ENCODE data around the gene MAF. TPM values are rescaled to one million over a fixed set of nuclear protein-coding genes. Genes with fewer than 3 reads are reported as not detected.

Gene MAF
- total and polyA plus RNA-seq, 2 donors (not counting 1 experiment from before 2014, with no cell fraction given), result 6.6 to 27.7 TPM

- no peak for DNase-seq (ENCODE audit: low read depth in 2 of 2)
- Histone ChIP-seq H3K27me3 (ENCODE audit: control insufficient read depth, insufficient read depth, low read length) (no peaks in the 10 kb centered on the region), H3K4me1 (ENCODE audit: control insufficient read depth, extremely low read depth, insufficient read depth, low read length) (no peaks in the 10 kb centered on the region), H3K27ac (ENCODE audit: insufficient read depth, low read length) (no peak overlapping the region), H2AFZ (ENCODE audit: low read length) (no peak overlapping the region), H3K4me3 (replicated peaks in 1 of 4; ENCODE audit: control extremely low read depth in 1 of 4, insufficient read depth in 1 of 4, low read depth in 3 of 4, low read length in 4 of 4) (no peak overlapping the region), H3K36me3 (ENCODE audit: control insufficient read depth, insufficient read depth, low read length) (no peaks in the 10 kb centered on the region), H3K4me2 (ENCODE audit: extremely low read depth, insufficient read depth, low read length) (no peak overlapping the region), H3K9me3 (ENCODE audit: control insufficient read depth, insufficient read depth, low read depth, low read length) (no peaks in the 10 kb centered on the region), H3K79me2 (ENCODE audit: control insufficient read depth, insufficient read depth, low read length) (no peaks in the 10 kb centered on the region), H4K20me1 (ENCODE audit: control insufficient read depth, extremely low read depth, insufficient read depth, low read length) (no peaks in the 10 kb centered on the region), H3K9ac (ENCODE audit: insufficient read depth, low read length) (no peak overlapping the region)
- TF ChIP-seq, protein P1, sequence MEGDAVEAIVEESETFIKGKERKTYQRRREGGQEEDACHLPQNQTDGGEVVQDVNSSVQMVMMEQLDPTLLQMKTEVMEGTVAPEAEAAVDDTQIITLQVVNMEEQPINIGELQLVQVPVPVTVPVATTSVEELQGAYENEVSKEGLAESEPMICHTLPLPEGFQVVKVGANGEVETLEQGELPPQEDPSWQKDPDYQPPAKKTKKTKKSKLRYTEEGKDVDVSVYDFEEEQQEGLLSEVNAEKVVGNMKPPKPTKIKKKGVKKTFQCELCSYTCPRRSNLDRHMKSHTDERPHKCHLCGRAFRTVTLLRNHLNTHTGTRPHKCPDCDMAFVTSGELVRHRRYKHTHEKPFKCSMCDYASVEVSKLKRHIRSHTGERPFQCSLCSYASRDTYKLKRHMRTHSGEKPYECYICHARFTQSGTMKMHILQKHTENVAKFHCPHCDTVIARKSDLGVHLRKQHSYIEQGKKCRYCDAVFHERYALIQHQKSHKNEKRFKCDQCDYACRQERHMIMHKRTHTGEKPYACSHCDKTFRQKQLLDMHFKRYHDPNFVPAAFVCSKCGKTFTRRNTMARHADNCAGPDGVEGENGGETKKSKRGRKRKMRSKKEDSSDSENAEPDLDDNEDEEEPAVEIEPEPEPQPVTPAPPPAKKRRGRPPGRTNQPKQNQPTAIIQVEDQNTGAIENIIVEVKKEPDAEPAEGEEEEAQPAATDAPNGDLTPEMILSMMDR (conservative IDR thresholded peaks at IDR 0.05 in 1 of 2, IDR thresholded peaks at IDR 0.05 in 1 of 2; ENCODE audit: low read depth in 1 of 2, low read length in 2 of 2), result no peak
- TF ChIP-seq EZH2 (IDR thresholded peaks at IDR 0.05; ENCODE audit: low read length, missing control alignments), result no peak
Measured at GRCh38 chr16:79587296-79587695, 13.2 kb downstream of the MAF start.

DNA sequence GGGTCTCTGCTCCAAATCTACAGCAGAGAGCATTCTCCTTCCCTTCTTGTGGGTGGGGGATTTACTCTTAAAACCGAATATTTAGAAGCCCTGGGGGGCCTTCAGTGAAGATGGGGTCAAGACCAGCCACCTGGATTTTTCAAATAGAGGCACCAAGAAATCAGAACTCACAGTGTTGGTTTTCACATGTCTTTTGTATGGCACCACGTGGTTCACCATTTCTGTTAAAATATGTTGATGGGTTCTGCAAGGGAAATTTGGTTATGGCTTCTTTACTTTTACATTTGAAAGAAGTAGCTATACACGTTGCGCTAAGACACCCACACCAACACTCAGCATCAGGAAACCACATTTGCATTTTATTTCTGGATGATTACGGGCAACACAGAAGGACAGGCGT, 17.7 kb downstream of the MAF start:
- Histone ChIP-seq H3K4me2 (ENCODE audit: extremely low read depth, insufficient read depth, low read length) (no peak overlapping the region), H3K27ac (ENCODE audit: insufficient read depth, low read length) (no peak overlapping the region), H3K27me3 (ENCODE audit: control insufficient read depth, insufficient read depth, low read length) (no peaks in the 10 kb centered on the region), H3K9me3 (ENCODE audit: control insufficient read depth, insufficient read depth, low read depth, low read length) (no peaks in the 10 kb centered on the region), H3K4me1 (ENCODE audit: control insufficient read depth, extremely low read depth, insufficient read depth, low read length) (no peaks in the 10 kb centered on the region), H3K36me3 (ENCODE audit: control insufficient read depth, insufficient read depth, low read length) (no peaks in the 10 kb centered on the region), H2AFZ (ENCODE audit: low read length) (no peak overlapping the region), H4K20me1 (ENCODE audit: control insufficient read depth, extremely low read depth, insufficient read depth, low read length) (no peaks in the 10 kb centered on the region), H3K4me3 (replicated peaks in 1 of 4; ENCODE audit: control extremely low read depth in 1 of 4, insufficient read depth in 1 of 4, low read depth in 3 of 4, low read length in 4 of 4) (no peak overlapping the region), H3K9ac (ENCODE audit: insufficient read depth, low read length) (no peak overlapping the region), H3K79me2 (ENCODE audit: control insufficient read depth, insufficient read depth, low read length) (no peaks in the 10 kb centered on the region)
- no peak for DNase-seq (ENCODE audit: low read depth in 2 of 2)
- no peak for TF ChIP-seq EZH2 (IDR thresholded peaks at IDR 0.05; ENCODE audit: low read length, missing control alignments)
- TF ChIP-seq, protein P1 (conservative IDR thresholded peaks at IDR 0.05 in 1 of 2, IDR thresholded peaks at IDR 0.05 in 1 of 2; ENCODE audit: low read depth in 1 of 2, low read length in 2 of 2), result no peak

- no peak for DNase-seq (ENCODE audit: low read depth in 2 of 2)
- no peak overlapping the region for H3K4me3 ChIP-seq (replicated peaks in 1 of 4; ENCODE audit: control extremely low read depth in 1 of 4, insufficient read depth in 1 of 4, low read depth in 3 of 4, low read length in 4 of 4)
Measured at GRCh38 chr16:79580453-79581191, 19.9 kb downstream of the MAF start.

More at GRCh38 chr16:79580453-79581191, 19.9 kb downstream of the MAF start:
- H3K79me2 ChIP-seq (ENCODE audit: control insufficient read depth, insufficient read depth, low read length), result no peaks in the 10 kb centered on the region
- no peaks in the 10 kb centered on the region for H3K27me3 ChIP-seq (ENCODE audit: control insufficient read depth, insufficient read depth, low read length)
- H2AFZ ChIP-seq (ENCODE audit: low read length), result no peak overlapping the region
- no peak overlapping the region for H3K27ac ChIP-seq (ENCODE audit: insufficient read depth, low read length)
- no peaks in the 10 kb centered on the region for H3K36me3 ChIP-seq (ENCODE audit: control insufficient read depth, insufficient read depth, low read length)
- no peaks in the 10 kb centered on the region for H3K4me1 ChIP-seq (ENCODE audit: control insufficient read depth, extremely low read depth, insufficient read depth, low read length)
- no peak overlapping the region for H3K9ac ChIP-seq (ENCODE audit: insufficient read depth, low read length)
- H3K9me3 ChIP-seq (ENCODE audit: control insufficient read depth, insufficient read depth, low read depth, low read length), result no peaks in the 10 kb centered on the region
- H4K20me1 ChIP-seq (ENCODE audit: control insufficient read depth, extremely low read depth, insufficient read depth, low read length), result no peaks in the 10 kb centered on the region
- H3K4me2 ChIP-seq (ENCODE audit: extremely low read depth, insufficient read depth, low read length), result no peak overlapping the region
- TF ChIP-seq, protein P1 (conservative IDR thresholded peaks at IDR 0.05 in 1 of 2, IDR thresholded peaks at IDR 0.05 in 1 of 2; ENCODE audit: low read depth in 1 of 2, low read length in 2 of 2), result no peak
- TF ChIP-seq EZH2 (IDR thresholded peaks at IDR 0.05; ENCODE audit: low read length, missing control alignments), result no peak
